K562 (cell line): ENCODE measurements around the gene ABCF2. TPM values are rescaled to one million over a fixed set of nuclear protein-coding genes. Genes with fewer than 3 reads are reported as not detected.

Source experiments
- ATAC-seq: fragments of 200-7000 bp; cut with Tn5 transposase; 3 replicates; pipeline ENCODE4 v1.9.1; 2020; ENCODE audit warnings: moderate library complexity
- BruUV-seq: library from RNA; stranded (reverse); fragments of 400-500 nt; replicated peaks from 2 replicates; lab custom pipeline; 2021; lab: Mats Ljungman, UMichigan
- CTCF ChIA-PET: fragments of 300-600 bp; formaldehyde crosslinking; extraction: SDS; loops from one replicate; lab custom pipeline; 2021; ENCODE audit warnings: low intra/inter-chr PET ratio; lab: Yijun Ruan, JAX
- POLR2A ChIA-PET: fragments of 300-600, 350-650 bp; sonication (Branson Sonifier 250); formaldehyde crosslinking; extraction: SDS; loops from one replicate; lab custom pipeline; 2021; ENCODE audit warnings: antibody characterized with exemption, inconsistent platforms; lab: Yijun Ruan, JAX
- DNase-seq, 4 experiments: peaks; one replicate each; pipeline versions ENCODE4 v3.0.0 to v3.0.0-alpha.2; 2011 to 2018; ENCODE audit warnings: low spot score in 3 of 4, mixed read lengths in 3 of 4; ENCODE audit errors: extremely low read depth in 1 of 4
- FAIRE-seq: peaks from 2 replicates; lab custom pipeline; 2011; peaks lifted over from hg19 to GRCh38; lab: Jason Lieb, UNC
- H2AFZ ChIP-seq: 2 replicates; pipeline ENCODE4 v1.6.0; 2011; ENCODE audit warnings: low read depth, low read length, control low read depth, inconsistent platforms
- H3K27ac ChIP-seq: fragments of 200-600 bp; 3 replicates; pipeline ENCODE4 v1.8.0; 2011; ENCODE audit warnings: low read depth, mild to moderate bottlenecking, control low read depth, inconsistent platforms, low read length, moderate library complexity, mixed read lengths; ENCODE audit errors: extremely low read depth
- H3K27me3 ChIP-seq, 2 experiments: fragments of 300-600 bp in 1 of 2; 2 replicates in 1 of 2; 3 replicates in 1 of 2; pipeline versions ENCODE4 v1.6.0 to v1.8.0; 2011; ENCODE audit warnings: inconsistent platforms in 2 of 2, low read length in 2 of 2, mild to moderate bottlenecking in 1 of 2, mixed read lengths in 1 of 2, moderate library complexity in 1 of 2; ENCODE audit not compliant: control insufficient read depth in 2 of 2, insufficient read depth in 2 of 2
- H3K36me3 ChIP-seq: fragments of 300-600 bp; 3 replicates; pipeline ENCODE4 v1.8.0; 2011; ENCODE audit warnings: mild to moderate bottlenecking, low read length, inconsistent platforms; ENCODE audit not compliant: control insufficient read depth, insufficient read depth
- H3K4me1 ChIP-seq, 2 experiments: fragments of 200-600 bp in 1 of 2; replicated peaks in 1 of 2; 2 replicates in 1 of 2; 3 replicates in 1 of 2; pipeline versions ENCODE4 v1.5.1 to v1.8.0; 2011; ENCODE audit warnings: inconsistent platforms in 2 of 2, low read length in 2 of 2, mild to moderate bottlenecking in 1 of 2, mixed read lengths in 1 of 2, moderate library complexity in 1 of 2; ENCODE audit not compliant: control insufficient read depth in 2 of 2, insufficient read depth in 2 of 2
- H3K4me2 ChIP-seq: 2 replicates; pipeline ENCODE4 v1.6.1; 2011; ENCODE audit warnings: low read length, control low read depth, inconsistent platforms, mixed read lengths; ENCODE audit not compliant: insufficient read depth
- H3K4me3 ChIP-seq: fragments of 200-600 bp; sonication (generic), shearing (Covaris generic); 2 replicates; pipeline ENCODE4 v1.5.1; 2016; ENCODE audit warnings: control low read depth, inconsistent platforms
- H3K79me2 ChIP-seq: fragments of 200-600 bp; 3 replicates; pipeline ENCODE4 v1.8.0; 2011; ENCODE audit warnings: low read length, inconsistent platforms; ENCODE audit not compliant: control insufficient read depth, insufficient read depth
- H3K9ac ChIP-seq, 2 experiments: 2 replicates each; pipeline versions ENCODE4 v1.6.0 to v1.6.1; 2011; ENCODE audit warnings: low read depth in 2 of 2, low read length in 2 of 2, control low read depth in 1 of 2, inconsistent platforms in 1 of 2, mild to moderate bottlenecking in 1 of 2, mixed read lengths in 1 of 2; ENCODE audit not compliant: insufficient read depth in 1 of 2
- H3K9me1 ChIP-seq: one replicate; pipeline ENCODE4 v1.6.0; 2011; ENCODE audit warnings: inconsistent platforms, mild to moderate bottlenecking, low read length, moderate library complexity; ENCODE audit not compliant: control insufficient read depth, insufficient read depth
- H3K9me3 ChIP-seq: replicated peaks from 2 replicates; pipeline ENCODE4 v1.5.1; 2011; ENCODE audit warnings: low read depth, low read length, inconsistent platforms; ENCODE audit not compliant: control insufficient read depth, insufficient read depth
- H4K20me1 ChIP-seq: replicated peaks from 2 replicates; pipeline ENCODE4 v1.6.1; 2011; ENCODE audit warnings: low read length, inconsistent platforms, mixed read lengths; ENCODE audit not compliant: control insufficient read depth, insufficient read depth
- BCOR ChIP-seq: fragments of 450-650 bp; IDR thresholded peaks from 2 replicates; pipeline ENCODE4 v1.6.1; 2016
- CEBPB ChIP-seq: fragments of 450-650 bp; IDR thresholded peaks from 2 replicates; pipeline ENCODE4 v1.6.1; 2016; ENCODE audit warnings: missing genetic modification characterization, missing compliant biosample characterization
- E2F4 ChIP-seq: sonication (generic); formaldehyde crosslinking; IDR thresholded peaks from 2 replicates; pipeline ENCODE4 v1.8.0; 2022; ENCODE audit warnings: mild to moderate bottlenecking, low read depth, missing genetic modification reagents
- HDAC6 ChIP-seq: IDR thresholded peaks from 2 replicates; pipeline ENCODE4 v1.6.1; 2012; ENCODE audit warnings: low read depth, mild to moderate bottlenecking, control low read depth, inconsistent platforms, low read length, moderate library complexity
- HNRNPL ChIP-seq: fragments of 200-400 bp; formaldehyde crosslinking; IDR thresholded peaks from 2 replicates; pipeline ENCODE4 v1.6.1; 2017; ENCODE audit warnings: low read depth, mild to moderate bottlenecking, low read length
- MITF ChIP-seq: IDR thresholded peaks from 2 replicates; pipeline ENCODE4 v1.6.1; 2014; ENCODE audit warnings: antibody characterized with exemption
- NR2C2 ChIP-seq, 2 experiments: fragments of 200-800 bp in 1 of 2; sonication (Bioruptor generic) in 1 of 2; sonication (generic) in 1 of 2; formaldehyde crosslinking in 1 of 2; IDR thresholded peaks; 2 replicates each; pipeline versions ENCODE4 v1.6.1 to v1.8.0; 2016 to 2022; ENCODE audit warnings: mild to moderate bottlenecking in 1 of 2, missing compliant biosample characterization in 1 of 2, missing genetic modification characterization in 1 of 2, missing genetic modification reagents in 1 of 2
- SIN3A ChIP-seq, 2 experiments: fragments of 150-350 bp in 1 of 2; IDR thresholded peaks; 2 replicates each; pipeline ENCODE4 v1.6.1; 2011 to 2016; ENCODE audit warnings: borderline replicate concordance in 2 of 2, low read depth in 2 of 2, low read length in 2 of 2, mild to moderate bottlenecking in 2 of 2, moderate library complexity in 2 of 2; ENCODE audit not compliant: control insufficient read depth in 1 of 2
- ZBTB11 ChIP-seq, 3 experiments: fragments of 200-800 bp in 1 of 3; fragments of 250-450 bp in 1 of 3; fragments of 450-650 bp in 1 of 3; sonication (Bioruptor Pico) in 1 of 3; sonication (Bioruptor generic) in 1 of 3; formaldehyde crosslinking in 1 of 3; IDR thresholded peaks; 2 replicates each; pipeline versions ENCODE4 v1.6.1 to v1.8.0; 2016 to 2022; ENCODE audit warnings: mild to moderate bottlenecking in 2 of 3, missing genetic modification characterization in 2 of 3, missing compliant biosample characterization in 1 of 3, moderate library complexity in 1 of 3
- ZBTB7A ChIP-seq: IDR thresholded peaks from 2 replicates; pipeline ENCODE4 v1.6.1; 2011; ENCODE audit warnings: low read depth, mild to moderate bottlenecking, low read length, moderate library complexity, borderline replicate concordance; ENCODE audit not compliant: control insufficient read depth
- ZNF398 ChIP-seq: fragments of 250-450 bp; sonication (Bioruptor Pico); IDR thresholded peaks from 2 replicates; pipeline ENCODE4 v1.8.0; 2021; ENCODE audit warnings: moderate library complexity, mild to moderate bottlenecking, inconsistent platforms
- WGBS: fragments of 100-300 bp; shearing (Covaris generic); methylation state at CpG from one replicate; pipeline ENCODE4 v1.1.6; 2016; ENCODE audit warnings: low coverage, mixed read lengths; ENCODE audit not compliant: insufficient coverage; ENCODE audit errors: missing lambda C conversion rate; 5-methylcytosine and 5-hydroxymethylcytosine counted together
- in situ Hi-C: fragments of 300-500 bp; cut with MboI; formaldehyde crosslinking; loops from 4 replicates; pipeline ENCODE4 v1.15.0; 2018; ENCODE audit warnings: inconsistent platforms, mixed read lengths
- intact Hi-C: fragments of 100-400 bp; cut with micrococcal nuclease; formaldehyde crosslinking; loops from 2 replicates; pipeline ENCODE4 v1.14.2; 2022
- polyA plus RNA-seq, 8 experiments: library from polyadenylated mRNA; depleted of rRNA in 4 of 8; stranded (reverse) in 5 of 8; unstranded in 3 of 8; fragments of >200 nt; fragmentation: Nextera tagmentation in 2 of 8; fragmentation: Illumina TruSeq in 1 of 8; extraction: Ambion mirVana in 2 of 8; extraction: Trizol in 1 of 8; gene quantifications; 2 replicates each; pipeline versions ENCODE4 v1.2.1 to v1.2.3, GENCODE V29; 2011 to 2014; ENCODE audit warnings: inconsistent platforms in 1 of 8, missing spikeins in 1 of 8
- total RNA-seq, 7 experiments: library from RNA; depleted of rRNA in 6 of 7; stranded (reverse); fragments of >200 nt in 6 of 7; fragmentation: Illumina TruSeq in 2 of 7; extraction: Trizol in 2 of 7; gene quantifications; 2 replicates each; pipeline versions ENCODE4 v1.2.1 to v1.2.3, GENCODE V29; 2011 to 2021; ENCODE audit warnings: low replicate concordance in 1 of 7

Gene ABCF2
- total and polyA plus RNA-seq, 9 of the 15 experiments (the other 6 are each of a cell fraction or from before 2014, with no cell fraction given): 62.1 to 224 (median 113) TPM

- Histone ChIP-seq H3K9ac (peak overlapping the region; percentile 89 to 97), H3K79me2 (peaks cover 23% of the 10 kb centered on the region), H3K4me3 (peak overlapping the region; percentile 82), H4K20me1 (no peaks in the 10 kb centered on the region), H3K4me2 (peak overlapping the region; percentile 92), H3K36me3 (peaks cover 51% of the 10 kb centered on the region), H3K27ac (peak overlapping the region; percentile 67; the same call in 2 of the 3 replicates), H3K27me3 (no peaks in the 10 kb centered on the region), H2AFZ (no peak overlapping the region), H3K9me1 (peaks cover 6% of the 10 kb centered on the region), H3K4me1 (peaks cover 20 to 22% of the 10 kb centered on the region in 2 experiments; a peak in 4 of 5 replicates), H3K9me3 (no peaks in the 10 kb centered on the region)
- DNase-seq (no peak), ATAC-seq (no peak), FAIRE-seq (no peak)
- intact Hi-C loops: loop anchor here (2.0 kb wide), 2 partner anchors 19 to 197 kb away; partner anchors contain the start of gene ABCB8
- in situ Hi-C loops: no loop called here
- no TSS peak for BruUV-seq
- ChIA-PET POLR2A (interaction anchor here (0.9 to 3.6 kb wide), 6 partner anchors 8 to 165 kb away, joined by 3 to 36 read pairs (median 4); no protein-coding TSS in a partner anchor), CTCF (interaction anchor here (0.7 kb wide), 1 partner anchor 22 kb away, joined by 3 read pairs; no protein-coding TSS in a partner anchor)
- 46% methylated on average over 8 of the region's 8 CpGs for WGBS
- peak; percentile 88 for TF ChIP-seq CEBPB
- TF ChIP-seq BCOR: no peak
- no peak for TF ChIP-seq HDAC6
- TF ChIP-seq ZBTB11 (CRISPR knock-in tag; IDR thresholded peaks at IDR 0.05): no peak
- TF ChIP-seq ZBTB7A: 0 out of 2 replicates have a peak, but pooled peaks have one; percentile 12
- no peak for TF ChIP-seq ZNF398 (CRISPR knock-in tag)
- TF ChIP-seq E2F4: peak; percentile 62; the same call in 1 of the 2 replicates
- peak in 1 of 2 experiments; percentile 35; a peak in 1 of 4 replicates for TF ChIP-seq SIN3A (IDR thresholded peaks at IDR 0.05; ENCODE audit: borderline replicate concordance in 2 of 2, control insufficient read depth in 1 of 2, low read depth in 2 of 2, low read length in 2 of 2)
- TF ChIP-seq NR2C2 (CRISPR knock-in tag; IDR thresholded peaks at IDR 0.05): peak; percentile 54; the same call in 1 of the 2 replicates
- no peak for TF ChIP-seq NR2C2 (tag; IDR thresholded peaks at IDR 0.05)
- no peak for TF ChIP-seq HNRNPL
- TF ChIP-seq MITF: no peak
These were observed 976 bp downstream of the ABCF2 start for GRCh38 chr7:151225948-151226510.
